HCT116 (cell line): ENCODE measurements around the gene HOXB3. TPM values are rescaled to one million over a fixed set of nuclear protein-coding genes. Genes with fewer than 3 reads are reported as not detected.

Source experiments
- ATAC-seq: fragments of 200-7000 bp; cut with Tn5 transposase; 2 replicates; pipeline ENCODE4 v1.9.1; 2020; ENCODE audit warnings: mild to moderate bottlenecking, moderate library complexity
- BruUV-seq: library from RNA; stranded (reverse); fragments of 400-500 nt; replicated peaks from 2 replicates; lab custom pipeline; 2021; lab: Mats Ljungman, UMichigan
- CTCF ChIA-PET: fragments of 300-600 bp; sonication (Branson Sonifier 250); formaldehyde crosslinking; loops from one replicate; lab custom pipeline; 2021; ENCODE audit warnings: antibody characterized with exemption; lab: Charles Lee
- POLR2A ChIA-PET: fragments of 300-600, 350-600 bp; sonication (Branson Sonifier 250); formaldehyde crosslinking; loops from one replicate; lab custom pipeline; 2021; ENCODE audit warnings: antibody characterized with exemption; lab: Charles Lee
- RAD21 ChIA-PET, 2 experiments: fragments of 300-600 bp; sonication (Branson Sonifier 250); formaldehyde crosslinking; loops; one replicate each; lab custom pipeline; 2023; ENCODE audit warnings: low total read pairs in 2 of 2; ENCODE audit not compliant: uncharacterized antibody in 2 of 2, unreplicated experiment in 2 of 2, low non-redundant PET in 1 of 2; lab: Charles Lee
- DNase-seq: peaks from one replicate; pipeline ENCODE4 v3.0.0-alpha.2; 2010; ENCODE audit warnings: low read depth, low spot score
- H2AFZ ChIP-seq: fragments of 200-600 bp; shearing (Covaris generic), sonication (generic); 2 replicates; pipeline ENCODE4 v1.6.1; 2017; ENCODE audit warnings: low read depth, mixed run types, mixed read lengths, antibody characterized with exemption, low read length; ENCODE audit not compliant: poor library complexity, severe bottlenecking
- H3K27ac ChIP-seq: 2 replicates; pipeline ENCODE4 v1.5.1; 2012; ENCODE audit warnings: low read depth, low read length
- H3K27me3 ChIP-seq: fragments of 200-600 bp; sonication (generic); 2 replicates; pipeline ENCODE4 v1.6.1; 2016; ENCODE audit warnings: mixed run types, low read length, mixed read lengths; ENCODE audit not compliant: insufficient read depth
- H3K36me3 ChIP-seq, 2 experiments: fragments of 200-500 bp in 1 of 2; fragments of 200-600 bp in 1 of 2; sonication (Bioruptor generic) in 1 of 2; sonication (generic) in 1 of 2; 2 replicates each; pipeline versions ENCODE4 v1.5.1 to v1.6.1; 2014 to 2016; ENCODE audit warnings: low read length in 2 of 2, inconsistent platforms in 1 of 2, mixed read lengths in 1 of 2, mixed run types in 1 of 2; ENCODE audit not compliant: insufficient read depth in 2 of 2, control insufficient read depth in 1 of 2
- H3K4me1 ChIP-seq, 2 experiments: fragments of 200-600 bp in 1 of 2; sonication (generic) in 1 of 2; 2 replicates each; pipeline versions ENCODE4 v1.5.1 to v1.6.1; 2012 to 2017; ENCODE audit warnings: low read length in 2 of 2, inconsistent platforms in 1 of 2, mild to moderate bottlenecking in 1 of 2, mixed read lengths in 1 of 2, mixed run types in 1 of 2, moderate library complexity in 1 of 2; ENCODE audit not compliant: insufficient read depth in 2 of 2, control insufficient read depth in 1 of 2
- H3K4me2 ChIP-seq: fragments of 200-600 bp; sonication (generic); 2 replicates; pipeline ENCODE4 v1.6.1; 2017; ENCODE audit warnings: mixed run types, low read length, mixed read lengths
- H3K4me3 ChIP-seq, 2 experiments: fragments of 200-600 bp in 1 of 2; sonication (generic) in 1 of 2; replicated peaks in 1 of 2; 2 replicates each; pipeline ENCODE4 v1.5.1; 2011 to 2016; ENCODE audit warnings: low read length in 2 of 2, control low read depth in 1 of 2, low read depth in 1 of 2, mild to moderate bottlenecking in 1 of 2, mixed read lengths in 1 of 2, mixed run types in 1 of 2
- H3K79me2 ChIP-seq: fragments of 200-600 bp; sonication (generic); 2 replicates; pipeline ENCODE4 v1.6.1; 2017; ENCODE audit warnings: mild to moderate bottlenecking, mixed run types, low read length, moderate library complexity, mixed read lengths; ENCODE audit not compliant: insufficient read depth
- H3K9ac ChIP-seq: fragments of 200-600 bp; sonication (generic); 2 replicates; pipeline ENCODE4 v1.6.1; 2016; ENCODE audit warnings: low read length, mixed read lengths
- H3K9me2 ChIP-seq: fragments of 200-600 bp; sonication (generic), shearing (Covaris generic); 2 replicates; pipeline ENCODE4 v1.6.1; 2017; ENCODE audit warnings: mixed run types, mild to moderate bottlenecking, moderate library complexity; ENCODE audit not compliant: insufficient read depth
- H3K9me3 ChIP-seq, 2 experiments: fragments of 200-500 bp in 1 of 2; fragments of 200-600 bp in 1 of 2; sonication (Bioruptor generic) in 1 of 2; sonication (generic) in 1 of 2; 2 replicates each; pipeline ENCODE4 v1.6.1; 2014 to 2017; ENCODE audit warnings: low read length in 2 of 2, mixed read lengths in 2 of 2, inconsistent platforms in 1 of 2, low read depth in 1 of 2, mild to moderate bottlenecking in 1 of 2, mixed run types in 1 of 2, moderate library complexity in 1 of 2; ENCODE audit not compliant: control insufficient read depth in 1 of 2, insufficient read depth in 1 of 2
- H4K20me1 ChIP-seq: fragments of 200-600 bp; sonication (generic), shearing (Covaris generic); 2 replicates; pipeline ENCODE4 v1.6.1; 2017; ENCODE audit warnings: mixed run types, mild to moderate bottlenecking, moderate library complexity; ENCODE audit not compliant: insufficient read depth
- CBX3 ChIP-seq: IDR thresholded peaks from 2 replicates; pipeline ENCODE4 v1.6.1; 2012; ENCODE audit warnings: low read depth
- CEBPB ChIP-seq: IDR thresholded peaks from 2 replicates; pipeline ENCODE4 v1.6.1; 2012; ENCODE audit warnings: low read depth
- CTCF ChIP-seq, 3 experiments: fragments of 200-600 bp in 1 of 3; sonication (generic) in 1 of 3; IDR thresholded peaks in 2 of 3; conservative IDR thresholded peaks in 1 of 3; 2 replicates each; pipeline ENCODE4 v1.5.1; 2012 to 2017; ENCODE audit warnings: low read depth in 2 of 3, low read length in 2 of 3, antibody characterized with exemption in 1 of 3, borderline replicate concordance in 1 of 3, control low read depth in 1 of 3, mild to moderate bottlenecking in 1 of 3, mixed read lengths in 1 of 3, mixed run types in 1 of 3, moderate library complexity in 1 of 3; ENCODE audit not compliant: insufficient read depth in 1 of 3
- ELF1 ChIP-seq: IDR thresholded peaks from 2 replicates; pipeline ENCODE4 v1.6.1; 2012; ENCODE audit warnings: low read depth, borderline replicate concordance
- EZH2 ChIP-seq: fragments of 200-600 bp; sonication (generic); IDR thresholded peaks from 2 replicates; pipeline ENCODE4 v1.6.1; 2017; ENCODE audit warnings: antibody characterized with exemption, mixed run types
- MAX ChIP-seq: IDR thresholded peaks from 2 replicates; pipeline ENCODE4 v1.6.1; 2012
- POLR2A ChIP-seq: IDR thresholded peaks from 2 replicates; pipeline ENCODE4 v1.7.0; 2011; ENCODE audit warnings: borderline replicate concordance; ENCODE audit not compliant: insufficient read depth, insufficient read length; ENCODE audit errors: extremely low read depth
- POLR2AphosphoS5 ChIP-seq: IDR thresholded peaks from 2 replicates; pipeline ENCODE4 v1.6.1; 2011; ENCODE audit warnings: mild to moderate bottlenecking, low read depth, low read length, moderate library complexity
- RAD21 ChIP-seq: IDR thresholded peaks from 2 replicates; pipeline ENCODE4 v1.6.1; 2012; ENCODE audit warnings: low read depth, mild to moderate bottlenecking
- REST ChIP-seq: IDR thresholded peaks from 2 replicates; pipeline ENCODE4 v1.6.1; 2012; ENCODE audit warnings: low read depth
- SIN3A ChIP-seq: IDR thresholded peaks from 2 replicates; pipeline ENCODE4 v1.6.1; 2012; ENCODE audit warnings: low read depth
- TCF7L2 ChIP-seq: IDR thresholded peaks from 2 replicates; pipeline ENCODE4 v1.7.0; 2011; ENCODE audit warnings: borderline replicate concordance, inconsistent platforms; ENCODE audit not compliant: insufficient read depth, insufficient read length; ENCODE audit errors: extremely low read depth
- YY1 ChIP-seq: IDR thresholded peaks from 2 replicates; pipeline ENCODE4 v1.6.1; 2011; ENCODE audit warnings: low read length, low read depth, moderate library complexity, mild to moderate bottlenecking; ENCODE audit not compliant: insufficient replicate concordance; ENCODE audit errors: extremely low read depth
- ZFX ChIP-seq: fragments of 450-650 bp; IDR thresholded peaks from 2 replicates; pipeline ENCODE4 v1.6.1; 2017
- ZNF274 ChIP-seq: fragments of 200-500 bp; sonication (Bioruptor generic); IDR thresholded peaks from 2 replicates; pipeline ENCODE4 v1.6.1; 2014; ENCODE audit warnings: mild to moderate bottlenecking, low read depth, low read length, inconsistent platforms
- intact Hi-C: fragments of 100-400 bp; cut with micrococcal nuclease; formaldehyde crosslinking; loops from 2 replicates; pipeline ENCODE4 v1.10.0; 2022
- total RNA-seq: library from RNA; stranded (reverse); gene quantifications from one replicate; pipeline ENCODE4 v1.2.1, GENCODE V29; 2021; ENCODE audit not compliant: unreplicated experiment

The HOXB3 gene
- total RNA-seq, 1 experiment from 2014 or later = 19.8 TPM

- DNase-seq = no peak
- H3K36me3 ChIP-seq = no peaks in the 10 kb centered on the region
- H3K4me3 ChIP-seq = no peak overlapping the region
- H3K27me3 ChIP-seq = no peaks in the 10 kb centered on the region
- H4K20me1 ChIP-seq = no peaks in the 10 kb centered on the region
- ATAC-seq = no peak
- intact Hi-C loops = no loop called here
- no peaks in the 10 kb centered on the region for H3K79me2 ChIP-seq
- no peaks in the 10 kb centered on the region for H3K9me3 ChIP-seq
- no peak overlapping the region for H3K4me2 ChIP-seq
- POLR2A ChIA-PET = interaction anchor here (1.3 kb wide), 1 partner anchor 33 kb away, joined by 3 read pairs; no protein-coding TSS in a partner anchor
- no peak overlapping the region for H3K27ac ChIP-seq
- RAD21 ChIA-PET = no interaction called here
- H3K9me2 ChIP-seq = no peaks in the 10 kb centered on the region
- peaks cover 9 to 15% of the 10 kb centered on the region in 2 experiments for H3K4me1 ChIP-seq
- TF ChIP-seq SIN3A = no peak
- TF ChIP-seq ELF1 = no peak
- no peak for TF ChIP-seq YY1
- no peak for TF ChIP-seq CTCF (IDR thresholded peaks at IDR 0.05 in 2 of 3, conservative IDR thresholded peaks at IDR 0.05 in 1 of 3; ENCODE audit: borderline replicate concordance in 1 of 3, insufficient read depth in 1 of 3, low read depth in 2 of 3, low read length in 2 of 3)
- TF ChIP-seq CEBPB = no peak
- no peak for TF ChIP-seq RAD21
- no peak for TF ChIP-seq REST
- TF ChIP-seq ZNF274 = no peak
- TF ChIP-seq MAX = no peak
- TF ChIP-seq TCF7L2 = no peak
- TF ChIP-seq ZFX = no peak
- no peak for TF ChIP-seq EZH2
- TF ChIP-seq POLR2AphosphoS5 = no peak
- TF ChIP-seq CBX3 = no peak
- no peak for TF ChIP-seq POLR2A
- TF ChIP-seq, all 23 proteins: peak for 0
- Histone ChIP-seq H2AFZ (no peak overlapping the region), H3K9ac (no peak overlapping the region)
- BruUV-seq = no TSS peak
- CTCF ChIA-PET = interaction anchor here (1.0 kb wide), 1 partner anchor 10 kb away, joined by 3 read pairs; no protein-coding TSS in a partner anchor
These were observed 85.1 kb downstream of the HOXB3 start for GRCh38 chr17:48504953-48505352.
